ENCODE results near the gene PMEPA1. TPM values are rescaled to one million over a fixed set of nuclear protein-coding genes. Genes with fewer than 3 reads are reported as not detected.

The PMEPA1 gene
- total RNA-seq, 1 experiment from 2014 or later, result 1,302 TPM

DNA sequence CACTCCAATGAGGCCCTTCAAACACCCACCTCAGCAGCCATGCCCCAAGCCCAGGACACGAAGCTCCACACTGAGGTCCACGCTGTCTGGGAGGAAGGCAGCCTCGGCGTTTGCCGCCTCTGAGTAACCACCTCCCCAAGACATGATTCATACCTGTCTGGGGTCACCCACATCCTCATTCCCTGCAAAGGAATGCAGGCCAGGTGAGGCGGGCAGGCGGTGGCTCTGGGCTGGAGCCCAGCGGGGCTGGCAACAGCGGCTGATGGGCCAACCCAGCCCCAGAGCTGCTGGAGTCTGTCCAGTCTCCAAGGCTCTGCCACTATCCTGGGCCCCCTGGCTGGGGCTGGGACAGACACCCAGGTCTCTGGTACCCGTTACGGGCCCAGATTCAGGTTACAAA lies 14.8 kb downstream of the PMEPA1 start:
- H3K27ac Mint-ChIP-seq (ENCODE audit: unreplicated experiment), result peak overlapping the region; percentile 97
- CTCF ChIA-PET, result interaction anchor here (0.8 to 3.4 kb wide), 9 partner anchors 13 to 390 kb away, joined by 3 to 17 read pairs (median 3); partner anchors contain the start of genes PMEPA1 and ZBP1
- TF ChIP-seq CTCF (IDR thresholded peaks at IDR 0.05; ENCODE audit: unreplicated experiment), result no peak
- peak overlapping the region; percentile 88 for H3K4me3 Mint-ChIP-seq (ENCODE audit: low read depth, unreplicated experiment)
- peak; percentile 97 for DNase-seq
- H3K27me3 Mint-ChIP-seq (ENCODE audit: unreplicated experiment), result no peaks in the 10 kb centered on the region
- intact Hi-C loops (cut with micrococcal nuclease; ENCODE audit: unreplicated experiment), result loop anchor here (5.0 kb wide), 3 partner anchors 212 to 437 kb away; no protein-coding TSS in a partner anchor
- H3K4me1 Mint-ChIP-seq (ENCODE audit: low read depth, unreplicated experiment), result peaks cover 91% of the 10 kb centered on the region
- peaks cover 100% of the 10 kb centered on the region for H3K36me3 Mint-ChIP-seq (ENCODE audit: insufficient read depth, unreplicated experiment)
- H3K9me3 Mint-ChIP-seq (ENCODE audit: low read depth, unreplicated experiment), result no peaks in the 10 kb centered on the region
- no TSS peak for BruUV-seq (replicated peaks)

DNA sequence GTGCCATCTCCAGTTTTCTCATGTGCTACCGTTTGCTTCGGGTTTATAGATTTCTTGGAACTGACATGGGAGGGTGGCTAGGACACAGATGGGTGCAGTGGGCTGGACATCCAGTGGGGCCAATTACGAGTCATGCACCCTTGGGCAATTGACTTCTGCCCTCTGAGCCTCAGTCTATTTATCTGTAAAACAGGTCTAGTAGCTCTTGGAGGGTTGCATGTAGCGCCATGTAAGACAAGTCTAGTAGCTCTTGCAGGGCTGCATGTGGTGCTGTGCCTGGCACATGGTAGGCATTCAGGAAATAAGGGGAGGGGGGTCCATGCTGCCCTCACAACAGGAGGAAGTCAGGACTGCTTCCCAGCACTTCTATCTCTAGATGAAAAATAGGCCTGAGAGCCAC lies 15.3 kb downstream of the PMEPA1 start:
- H3K27ac Mint-ChIP-seq (ENCODE audit: unreplicated experiment), result peak overlapping the region; percentile 97
- DNase-seq, result no peak
- H3K4me1 Mint-ChIP-seq (ENCODE audit: low read depth, unreplicated experiment), result peaks cover 91% of the 10 kb centered on the region
- BruUV-seq (replicated peaks), result TSS peak; percentile 6
- CTCF ChIA-PET, result interaction anchor here (0.8 to 3.4 kb wide), 10 partner anchors 13 to 391 kb away, joined by 3 to 17 read pairs (median 3); partner anchors contain the start of genes PMEPA1 and ZBP1
- no peak for TF ChIP-seq CTCF (IDR thresholded peaks at IDR 0.05; ENCODE audit: unreplicated experiment)
- intact Hi-C loops (cut with micrococcal nuclease; ENCODE audit: unreplicated experiment), result no loop called here
- peaks cover 100% of the 10 kb centered on the region for H3K36me3 Mint-ChIP-seq (ENCODE audit: insufficient read depth, unreplicated experiment)
- H3K27me3 Mint-ChIP-seq (ENCODE audit: unreplicated experiment), result no peaks in the 10 kb centered on the region
- H3K9me3 Mint-ChIP-seq (ENCODE audit: low read depth, unreplicated experiment), result no peaks in the 10 kb centered on the region
- peak overlapping the region; percentile 88 for H3K4me3 Mint-ChIP-seq (ENCODE audit: low read depth, unreplicated experiment)

GRCh38 chr20:57693670-57694329 lies 16.0 kb downstream of the PMEPA1 start:
- DNase-seq, result no peak

More at GRCh38 chr20:57693670-57694329, 16.0 kb downstream of the PMEPA1 start:
- CTCF ChIA-PET, result interaction anchor here (0.7 to 3.4 kb wide), 16 partner anchors 9 to 391 kb away, joined by 3 to 17 read pairs (median 5); partner anchors contain the start of genes PMEPA1 and ZBP1
- peak overlapping the region; percentile 88 for H3K4me3 Mint-ChIP-seq (ENCODE audit: low read depth, unreplicated experiment)
- H3K27ac Mint-ChIP-seq (ENCODE audit: unreplicated experiment), result peak overlapping the region; percentile 97
- peaks cover 100% of the 10 kb centered on the region for H3K36me3 Mint-ChIP-seq (ENCODE audit: insufficient read depth, unreplicated experiment)
- peaks cover 91% of the 10 kb centered on the region for H3K4me1 Mint-ChIP-seq (ENCODE audit: low read depth, unreplicated experiment)
- peak; percentile 10 for TF ChIP-seq CTCF (IDR thresholded peaks at IDR 0.05; ENCODE audit: unreplicated experiment)
- BruUV-seq (replicated peaks), result no TSS peak
- intact Hi-C loops (cut with micrococcal nuclease; ENCODE audit: unreplicated experiment), result loop anchor here (2.0 kb wide), 1 partner anchor 393 kb away; no protein-coding TSS in a partner anchor
- no peaks in the 10 kb centered on the region for H3K9me3 Mint-ChIP-seq (ENCODE audit: low read depth, unreplicated experiment)
- H3K27me3 Mint-ChIP-seq (ENCODE audit: unreplicated experiment), result no peaks in the 10 kb centered on the region
